IPS-15b (cell line): Measurements from ENCODE around the gene MAP2K5.

Source experiments
- H3K27me3 ChIP-seq: one replicate; pipeline ENCODE4 v1.6.1; 2013; ENCODE audit warnings: low read length; ENCODE audit not compliant: control insufficient read depth, insufficient read depth
- H3K36me3 ChIP-seq: one replicate; pipeline ENCODE4 v1.6.1; 2013; ENCODE audit warnings: low read length; ENCODE audit not compliant: control insufficient read depth, insufficient read depth
- H3K4me1 ChIP-seq: one replicate; pipeline ENCODE4 v1.6.1; 2013; ENCODE audit warnings: mild to moderate bottlenecking, low read length; ENCODE audit not compliant: control insufficient read depth, insufficient read depth
- H3K4me3 ChIP-seq: one replicate; pipeline ENCODE4 v1.5.1; 2013; ENCODE audit warnings: low read depth, low read length
- H3K9ac ChIP-seq: one replicate; pipeline ENCODE4 v1.6.1; 2013; ENCODE audit warnings: low read depth, mild to moderate bottlenecking, low read length
- H3K9me3 ChIP-seq: one replicate; pipeline ENCODE4 v1.6.1; 2013; ENCODE audit warnings: mild to moderate bottlenecking, low read length; ENCODE audit not compliant: control insufficient read depth, insufficient read depth

Gene MAP2K5

DNA sequence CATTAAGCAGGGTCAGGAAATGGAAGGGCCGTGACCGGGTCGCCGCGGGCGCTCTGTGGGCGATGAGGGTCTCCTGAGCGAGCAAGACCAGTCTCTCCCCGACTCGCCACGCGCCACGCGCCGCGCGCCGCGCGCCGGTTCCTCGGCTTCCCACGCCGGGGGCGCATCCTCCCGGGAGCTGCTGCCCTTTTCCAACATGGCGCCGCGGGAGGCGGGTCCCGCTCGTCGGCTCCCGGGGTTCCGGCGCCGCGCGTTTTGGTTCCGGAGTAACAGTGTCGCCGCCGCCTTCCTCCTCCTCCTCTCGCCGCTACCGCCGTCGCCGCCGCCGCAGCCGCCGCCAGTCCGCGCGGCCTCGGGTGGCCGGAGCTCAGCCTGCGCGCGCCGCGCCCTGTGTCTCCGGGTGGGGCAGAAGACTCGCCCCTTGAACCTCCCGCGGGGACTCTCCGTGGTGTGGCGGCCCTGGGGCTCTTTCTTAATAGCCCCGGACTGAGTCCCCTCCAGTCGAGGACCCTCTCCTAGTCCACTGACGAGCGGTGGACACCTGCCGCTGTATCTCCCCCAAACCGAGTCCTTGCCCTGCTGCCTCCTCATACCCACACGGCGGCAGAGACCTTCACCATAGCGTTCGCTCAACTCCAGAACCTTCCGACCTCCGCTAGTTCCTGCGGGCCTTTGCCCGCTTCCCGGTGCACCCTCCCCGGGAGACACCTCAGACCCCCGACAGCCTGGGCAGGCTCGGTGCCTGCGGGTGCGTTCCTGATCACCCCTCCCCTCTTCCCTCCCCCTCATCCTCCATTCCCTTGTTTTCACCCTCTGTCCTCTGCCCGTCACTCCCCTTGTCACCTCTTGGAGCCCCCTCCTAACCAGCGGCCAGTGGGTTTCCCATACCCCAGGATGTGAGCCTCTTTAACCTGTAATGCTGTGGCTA, at the start of gene MAP2K5:
Gene MAP2K5, plus strand, starts transcription at position 284 of the 928 bp plus-strand sequence. Its CDS starts 633 bp downstream, at position 917.
- H3K27me3 ChIP-seq = no peaks in the 10 kb centered on the region
- H3K4me3 ChIP-seq = peak within 1 kb of the TSS; percentile 83
- no peaks in the 10 kb centered on the region for H3K36me3 ChIP-seq
- no peaks in the 10 kb centered on the region for H3K9me3 ChIP-seq
- peak within 1 kb of the TSS; percentile 76 for H3K9ac ChIP-seq
- H3K4me1 ChIP-seq = no peaks in the 10 kb centered on the region

DNA sequence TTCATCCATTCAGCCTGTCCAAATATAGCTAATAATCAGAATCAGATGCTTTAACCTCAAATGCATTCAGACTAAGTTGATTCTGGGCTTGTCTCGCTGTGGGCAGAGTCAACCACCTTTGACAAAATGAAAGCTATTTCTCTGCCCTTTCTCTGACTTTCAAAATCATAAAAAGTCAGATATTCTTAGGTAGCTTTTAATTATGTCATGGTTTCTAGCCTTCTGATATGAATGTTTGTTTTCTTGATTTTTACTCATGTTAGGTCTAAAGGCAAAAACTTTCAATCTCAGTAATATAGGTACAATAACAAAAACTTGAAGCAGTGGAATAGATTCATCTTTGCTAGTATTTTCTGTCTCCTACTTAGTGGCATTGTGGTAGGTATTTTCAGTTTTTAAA, 46.9 kb upstream of the MAP2K5 start:
- no peak overlapping the region for H3K9ac ChIP-seq
- no peaks in the 10 kb centered on the region for H3K9me3 ChIP-seq
- H3K27me3 ChIP-seq = peaks cover 4% of the 10 kb centered on the region
- no peaks in the 10 kb centered on the region for H3K36me3 ChIP-seq
- H3K4me3 ChIP-seq = no peak overlapping the region
- H3K4me1 ChIP-seq = peaks cover 7% of the 10 kb centered on the region

GRCh38 chr15:67501177-67501835, 41.2 kb upstream of the MAP2K5 start:
- Histone ChIP-seq H3K4me3 (no peak overlapping the region), H3K4me1 (peaks cover 6% of the 10 kb centered on the region), H3K9me3 (no peaks in the 10 kb centered on the region), H3K36me3 (no peaks in the 10 kb centered on the region), H3K9ac (no peak overlapping the region), H3K27me3 (no peaks in the 10 kb centered on the region)

DNA sequence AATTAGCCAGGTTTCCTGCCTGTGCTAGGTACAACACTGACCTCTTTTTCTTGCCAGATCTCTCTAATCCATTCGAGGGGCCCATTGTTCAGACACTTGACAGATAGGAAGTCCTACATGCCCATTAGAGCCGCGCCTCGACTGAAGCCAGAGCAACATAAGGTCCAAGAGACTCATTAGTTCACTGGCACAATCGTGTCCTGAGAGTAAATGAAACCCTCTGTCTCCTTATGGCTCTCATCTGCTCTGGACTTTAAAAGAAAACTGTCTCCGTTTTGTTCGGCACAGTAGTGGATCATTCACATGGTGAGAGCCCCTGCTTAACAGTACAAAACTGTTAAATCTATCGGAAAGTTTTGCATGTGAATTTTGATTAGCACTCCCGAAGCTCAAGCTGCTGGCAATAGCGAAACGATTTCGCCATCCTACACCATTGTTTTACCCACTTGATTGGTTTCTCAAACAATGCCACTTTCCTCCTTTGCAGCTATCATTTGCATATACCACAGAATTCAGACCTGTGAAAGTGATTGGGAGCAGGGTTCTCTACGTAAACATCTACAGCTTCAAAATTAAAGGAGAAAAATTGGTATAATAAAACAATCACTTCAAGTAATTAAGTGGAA, 40.6 kb upstream of the MAP2K5 start:
- H3K4me1 ChIP-seq = peaks cover 6% of the 10 kb centered on the region
- no peaks in the 10 kb centered on the region for H3K9me3 ChIP-seq
- no peaks in the 10 kb centered on the region for H3K27me3 ChIP-seq
- no peak overlapping the region for H3K4me3 ChIP-seq
- H3K9ac ChIP-seq = no peak overlapping the region
- H3K36me3 ChIP-seq = no peaks in the 10 kb centered on the region

DNA sequence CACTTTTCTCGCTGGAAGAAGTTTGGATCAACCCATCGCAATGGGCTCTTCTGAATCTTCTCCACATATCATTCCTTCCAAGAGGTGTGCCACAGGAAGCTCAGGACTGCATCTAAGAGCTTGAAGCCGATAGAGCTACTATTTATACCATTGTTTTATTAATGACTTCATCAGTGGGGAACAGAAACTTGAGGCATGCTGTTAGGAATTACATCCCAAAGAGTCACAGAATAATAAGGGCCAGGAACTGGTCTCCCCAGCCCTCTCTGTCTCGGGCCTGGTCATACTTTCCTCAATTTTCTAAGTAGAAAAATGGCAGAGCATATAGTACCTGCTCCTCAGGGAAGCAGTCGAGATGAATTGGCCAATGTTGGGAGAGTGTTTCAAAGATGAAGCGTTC, 38.4 kb upstream of the MAP2K5 start:
- Histone ChIP-seq H3K9ac (no peak overlapping the region), H3K4me3 (no peak overlapping the region), H3K36me3 (no peaks in the 10 kb centered on the region), H3K4me1 (peaks cover 6% of the 10 kb centered on the region), H3K27me3 (no peaks in the 10 kb centered on the region), H3K9me3 (no peaks in the 10 kb centered on the region)

DNA sequence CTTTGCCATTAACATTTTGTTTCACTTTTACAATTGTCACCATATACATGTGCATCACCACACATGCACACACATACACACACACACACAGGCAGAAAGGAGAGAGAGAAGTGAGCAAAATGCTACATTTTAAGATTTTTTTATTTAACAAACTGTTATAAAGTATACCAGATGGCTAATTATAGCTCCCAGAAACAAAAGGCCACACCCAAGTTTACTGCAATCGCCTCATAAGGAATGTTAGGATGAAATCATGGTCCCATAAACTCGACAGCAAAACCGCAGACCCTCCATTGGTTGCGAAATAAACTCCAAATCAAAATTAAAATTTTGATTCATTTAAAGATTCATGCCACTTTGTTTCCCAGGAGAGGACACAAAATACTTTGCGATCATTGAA, 37.7 kb upstream of the MAP2K5 start:
- Histone ChIP-seq H3K9ac (no peak overlapping the region), H3K9me3 (no peaks in the 10 kb centered on the region)

GRCh38 chr15:67505675-67506572, 36.6 kb upstream of the MAP2K5 start:
- H3K36me3 ChIP-seq = no peaks in the 10 kb centered on the region
- no peak overlapping the region for H3K9ac ChIP-seq
- no peak overlapping the region for H3K4me3 ChIP-seq
- H3K4me1 ChIP-seq = peaks cover 6% of the 10 kb centered on the region
- H3K9me3 ChIP-seq = no peaks in the 10 kb centered on the region
- H3K27me3 ChIP-seq = no peaks in the 10 kb centered on the region

More for the DNA sequence above, 37.7 kb upstream of the MAP2K5 start:
- no peaks in the 10 kb centered on the region for H3K36me3 ChIP-seq
- H3K27me3 ChIP-seq = no peaks in the 10 kb centered on the region
- no peak overlapping the region for H3K4me3 ChIP-seq
- peaks cover 6% of the 10 kb centered on the region for H3K4me1 ChIP-seq

DNA sequence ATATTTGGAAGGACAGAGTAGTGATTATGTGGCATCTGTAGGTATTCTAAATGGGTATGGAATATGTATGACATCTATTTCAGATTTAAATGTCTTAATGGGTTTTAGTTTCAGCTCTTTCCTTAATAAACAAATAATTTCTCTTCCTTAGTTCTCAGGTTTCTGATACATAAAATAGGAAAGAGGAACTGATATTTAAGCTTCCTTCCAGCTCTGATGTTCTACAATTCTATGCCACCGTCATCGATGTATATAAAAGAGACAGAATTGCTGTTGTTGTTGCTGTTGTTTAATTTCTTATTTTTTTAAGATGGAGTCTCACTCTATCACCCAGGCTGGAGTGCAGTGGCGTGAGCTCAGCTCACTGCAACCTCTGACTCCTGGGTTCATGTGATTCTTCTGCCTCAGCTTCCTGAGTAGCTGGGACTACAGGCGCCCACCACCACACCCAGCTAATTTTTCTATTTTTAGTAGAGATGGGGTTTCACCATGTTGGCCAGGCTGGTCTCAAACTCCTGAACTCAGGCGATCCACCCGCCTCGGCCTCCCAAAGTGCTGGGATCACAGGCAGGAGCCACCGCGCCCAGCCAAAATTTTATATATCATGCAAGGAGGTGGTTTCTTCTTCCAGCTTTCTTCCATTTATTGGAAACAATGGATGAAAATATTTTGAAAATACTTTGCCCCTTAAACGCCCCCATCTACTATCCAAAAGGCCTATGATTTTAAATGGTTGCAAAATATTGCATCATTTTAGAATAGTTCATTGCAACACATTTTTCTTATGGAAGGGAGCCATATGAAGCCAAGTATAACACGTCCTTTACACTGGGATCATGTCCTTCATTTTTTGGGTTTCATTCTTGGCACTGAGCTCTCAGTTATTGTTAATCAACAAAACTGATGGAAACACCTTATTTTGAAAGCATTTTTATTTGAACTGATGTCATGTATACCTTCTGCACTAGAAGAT, 35.4 kb upstream of the MAP2K5 start:
- Histone ChIP-seq H3K9ac (no peak overlapping the region), H3K27me3 (no peaks in the 10 kb centered on the region), H3K4me3 (no peak overlapping the region), H3K36me3 (no peaks in the 10 kb centered on the region), H3K9me3 (no peaks in the 10 kb centered on the region), H3K4me1 (peaks cover 1% of the 10 kb centered on the region)

DNA sequence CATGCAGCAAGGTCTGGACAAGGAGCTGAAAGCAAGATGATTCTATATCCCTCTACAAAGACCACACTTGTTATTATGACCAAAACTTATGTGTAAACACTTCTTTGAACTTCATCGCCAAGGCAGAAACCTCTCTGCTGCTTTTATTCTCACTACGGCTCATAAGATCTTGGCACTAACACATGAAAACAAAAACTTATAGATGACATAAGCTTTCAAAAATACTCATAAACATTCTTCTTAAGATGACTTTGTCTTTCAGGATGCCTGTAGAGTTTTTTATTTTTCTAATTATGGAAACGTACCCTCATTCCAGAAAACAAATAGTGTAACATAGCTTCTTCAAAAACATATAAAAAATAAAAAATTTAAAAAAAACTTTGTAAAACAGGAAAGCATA, 34.1 kb upstream of the MAP2K5 start:
- no peak overlapping the region for H3K9ac ChIP-seq
- no peaks in the 10 kb centered on the region for H3K36me3 ChIP-seq
- H3K27me3 ChIP-seq = no peaks in the 10 kb centered on the region
- no peaks in the 10 kb centered on the region for H3K4me1 ChIP-seq
- H3K4me3 ChIP-seq = no peak overlapping the region
- no peaks in the 10 kb centered on the region for H3K9me3 ChIP-seq

- no peaks in the 10 kb centered on the region for H3K27me3 ChIP-seq
- H3K4me1 ChIP-seq = no peaks in the 10 kb centered on the region
- H3K4me3 ChIP-seq = no peak overlapping the region
- H3K9ac ChIP-seq = no peak overlapping the region
- H3K36me3 ChIP-seq = no peaks in the 10 kb centered on the region
- H3K9me3 ChIP-seq = no peaks in the 10 kb centered on the region
These were observed 32.6 kb upstream of the MAP2K5 start for GRCh38 chr15:67509918-67510317.
